Measurements from ENCODE around the gene IL6.
"Not testable (repeated sequence)": the region's sequence is repeated elsewhere in the genome, so short reads cannot be mapped to it uniquely, and the experiment has no call there.

GRCh38 chr7:22709062-22709829, 17.8 kb upstream of the IL6 start:
- TF ChIP-seq CTCF (IDR thresholded peaks at IDR 0.05 in 2 of 3, conservative IDR thresholded peaks at IDR 0.05 in 1 of 3; ENCODE audit: borderline replicate concordance in 1 of 3, insufficient read depth in 1 of 3, low read depth in 2 of 3, low read length in 2 of 3); JUND (IDR thresholded peaks at IDR 0.05); POLR2A (IDR thresholded peaks at IDR 0.05; ENCODE audit: borderline replicate concordance, extremely low read depth, insufficient read depth, insufficient read length); YY1 (IDR thresholded peaks at IDR 0.05; ENCODE audit: extremely low read depth, insufficient replicate concordance, low read depth, low read length); ZNF274 (IDR thresholded peaks at IDR 0.05; ENCODE audit: low read depth, low read length); EZH2 (IDR thresholded peaks at IDR 0.05); EGR1 (IDR thresholded peaks at IDR 0.05; ENCODE audit: low read depth): not testable (repeated sequence)

Measured in HCT116 (cell line).